ENCODE data around the gene CCDC192. TPM values are rescaled to one million over a fixed set of nuclear protein-coding genes. Genes with fewer than 3 reads are reported as not detected.

CCDC192 gene, protein sequence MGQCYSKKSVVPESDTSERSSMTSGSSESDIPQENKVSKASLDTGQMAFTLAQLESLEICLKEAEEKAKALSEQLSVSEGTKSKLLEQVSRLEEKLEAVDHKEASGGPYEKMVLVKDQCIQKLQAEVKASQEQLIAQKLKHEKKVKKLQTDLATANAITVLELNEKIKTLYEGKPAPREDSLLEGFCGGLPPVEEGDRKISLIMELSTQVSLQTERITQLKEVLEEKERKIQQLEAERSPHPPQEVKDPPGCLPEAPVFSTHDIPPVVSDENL
- total RNA-seq (2021) (0.52 to 0.69 TPM (median 0.53 TPM) in 3 replicates), Bru-seq, nascent RNA (percentile 29 among the genes with signal in this experiment)
- long read RNA-seq, experiment 1, partial matches to known transcripts: 0 of 2 reads
- long read RNA-seq, experiment 1, other reads (novel, unspliced or antisense): 2 of 2 reads
- long read RNA-seq, experiment 2, partial matches to known transcripts: 0 of 2 reads
- long read RNA-seq, experiment 2, other reads (novel, unspliced or antisense): 2 of 2 reads
- long read RNA-seq, experiment 3, partial matches to known transcripts: 0 of 1 reads
- long read RNA-seq, experiment 3, other reads (novel, unspliced or antisense): 1 of 1 reads

DNA sequence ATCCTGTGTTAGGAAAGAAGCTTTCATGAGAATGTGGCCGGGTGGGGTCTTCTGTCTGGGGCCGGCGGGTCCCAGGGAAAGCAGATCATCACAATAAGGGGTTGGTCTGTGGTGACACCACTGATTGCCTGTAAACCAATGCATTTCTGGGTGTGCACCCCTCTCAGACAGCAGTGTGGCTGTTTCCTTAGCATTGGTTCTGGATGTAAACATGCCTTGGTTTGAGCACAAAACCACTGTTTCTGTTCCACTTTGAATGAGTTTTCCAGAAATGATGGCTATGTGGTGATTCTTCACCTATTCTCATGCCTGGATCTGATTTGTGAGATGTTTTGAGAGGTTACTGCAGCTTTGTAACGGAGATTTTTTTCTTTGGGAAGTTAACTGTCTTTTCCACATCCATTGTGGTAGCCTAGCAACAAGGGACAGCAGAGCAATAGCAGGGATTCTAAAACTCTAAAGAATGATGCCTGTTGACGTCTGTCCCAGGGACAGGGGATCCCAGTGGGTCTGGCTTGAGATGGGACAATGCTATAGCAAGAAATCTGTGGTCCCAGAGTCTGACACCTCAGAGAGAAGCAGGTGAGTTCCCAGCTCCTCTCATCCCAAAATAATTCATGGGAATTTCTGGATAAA lies at the start of gene CCDC192:
CCDC192 (plus strand) TSS at position 466 of the 636 bp plus-strand sequence; CDS start at position 521, 55 bp downstream.
- no peaks in the 10 kb centered on the region for H3K27me3 Mint-ChIP-seq (ENCODE audit: low read depth)
- H3K9me3 Mint-ChIP-seq: no peaks in the 10 kb centered on the region

More for the DNA sequence above, at the start of gene CCDC192:
- Mint-ChIP-seq H3K4me3 (no peak within 1 kb of the TSS), H3K36me3 (no peaks in the 10 kb centered on the region), H3K4me1 (peaks cover 9% of the 10 kb centered on the region), H3K27ac (no peak within 1 kb of the TSS; the same call in 1 of the 2 replicates)
- DNase-seq (ENCODE audit: low spot score): no peak
- TF ChIP-seq ZNF317 (CRISPR knock-in tag; IDR thresholded peaks at IDR 0.05; ENCODE audit: borderline replicate concordance, low read depth) (no peak), KAT7 (CRISPR knock-in tag; IDR thresholded peaks at IDR 0.05; ENCODE audit: borderline replicate concordance) (no peak), OVOL2 (CRISPR knock-in tag; IDR thresholded peaks at IDR 0.05; ENCODE audit: borderline replicate concordance) (no peak), ZNF138 (CRISPR knock-in tag; conservative IDR thresholded peaks at IDR 0.05) (no peak), ZNF263 (CRISPR knock-in tag; IDR thresholded peaks at IDR 0.05; ENCODE audit: low read depth) (no peak), FOXK1 (CRISPR knock-in tag; IDR thresholded peaks at IDR 0.05) (no peak), SMAD3 (CRISPR knock-in tag; IDR thresholded peaks at IDR 0.05; ENCODE audit: borderline replicate concordance) (no peak), EMX1 (CRISPR knock-in tag; IDR thresholded peaks at IDR 0.05) (no peak), RORB (CRISPR knock-in tag; IDR thresholded peaks at IDR 0.05) (no peak), ZBTB43 (CRISPR knock-in tag; IDR thresholded peaks at IDR 0.05) (no peak), ZNF423 (CRISPR knock-in tag; IDR thresholded peaks at IDR 0.05) (no peak), ZNF219 (CRISPR knock-in tag; IDR thresholded peaks at IDR 0.05; ENCODE audit: borderline replicate concordance) (no peak), TEAD1 (CRISPR knock-in tag; IDR thresholded peaks at IDR 0.05) (no peak), ATF1 (CRISPR knock-in tag; IDR thresholded peaks at IDR 0.05) (no peak), SP1 (CRISPR knock-in tag; conservative IDR thresholded peaks at IDR 0.05) (no peak)
- TF ChIP-seq, protein P1, sequence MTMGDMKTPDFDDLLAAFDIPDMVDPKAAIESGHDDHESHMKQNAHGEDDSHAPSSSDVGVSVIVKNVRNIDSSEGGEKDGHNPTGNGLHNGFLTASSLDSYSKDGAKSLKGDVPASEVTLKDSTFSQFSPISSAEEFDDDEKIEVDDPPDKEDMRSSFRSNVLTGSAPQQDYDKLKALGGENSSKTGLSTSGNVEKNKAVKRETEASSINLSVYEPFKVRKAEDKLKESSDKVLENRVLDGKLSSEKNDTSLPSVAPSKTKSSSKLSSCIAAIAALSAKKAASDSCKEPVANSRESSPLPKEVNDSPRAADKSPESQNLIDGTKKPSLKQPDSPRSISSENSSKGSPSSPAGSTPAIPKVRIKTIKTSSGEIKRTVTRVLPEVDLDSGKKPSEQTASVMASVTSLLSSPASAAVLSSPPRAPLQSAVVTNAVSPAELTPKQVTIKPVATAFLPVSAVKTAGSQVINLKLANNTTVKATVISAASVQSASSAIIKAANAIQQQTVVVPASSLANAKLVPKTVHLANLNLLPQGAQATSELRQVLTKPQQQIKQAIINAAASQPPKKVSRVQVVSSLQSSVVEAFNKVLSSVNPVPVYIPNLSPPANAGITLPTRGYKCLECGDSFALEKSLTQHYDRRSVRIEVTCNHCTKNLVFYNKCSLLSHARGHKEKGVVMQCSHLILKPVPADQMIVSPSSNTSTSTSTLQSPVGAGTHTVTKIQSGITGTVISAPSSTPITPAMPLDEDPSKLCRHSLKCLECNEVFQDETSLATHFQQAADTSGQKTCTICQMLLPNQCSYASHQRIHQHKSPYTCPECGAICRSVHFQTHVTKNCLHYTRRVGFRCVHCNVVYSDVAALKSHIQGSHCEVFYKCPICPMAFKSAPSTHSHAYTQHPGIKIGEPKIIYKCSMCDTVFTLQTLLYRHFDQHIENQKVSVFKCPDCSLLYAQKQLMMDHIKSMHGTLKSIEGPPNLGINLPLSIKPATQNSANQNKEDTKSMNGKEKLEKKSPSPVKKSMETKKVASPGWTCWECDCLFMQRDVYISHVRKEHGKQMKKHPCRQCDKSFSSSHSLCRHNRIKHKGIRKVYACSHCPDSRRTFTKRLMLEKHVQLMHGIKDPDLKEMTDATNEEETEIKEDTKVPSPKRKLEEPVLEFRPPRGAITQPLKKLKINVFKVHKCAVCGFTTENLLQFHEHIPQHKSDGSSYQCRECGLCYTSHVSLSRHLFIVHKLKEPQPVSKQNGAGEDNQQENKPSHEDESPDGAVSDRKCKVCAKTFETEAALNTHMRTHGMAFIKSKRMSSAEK (CRISPR knock-in tag; IDR thresholded peaks at IDR 0.05; ENCODE audit: borderline replicate concordance): no peak
- TF ChIP-seq, protein P2, sequence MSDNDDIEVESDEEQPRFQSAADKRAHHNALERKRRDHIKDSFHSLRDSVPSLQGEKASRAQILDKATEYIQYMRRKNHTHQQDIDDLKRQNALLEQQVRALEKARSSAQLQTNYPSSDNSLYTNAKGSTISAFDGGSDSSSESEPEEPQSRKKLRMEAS (CRISPR knock-in tag; IDR thresholded peaks at IDR 0.05): no peak
- TF ChIP-seq, protein P3, sequence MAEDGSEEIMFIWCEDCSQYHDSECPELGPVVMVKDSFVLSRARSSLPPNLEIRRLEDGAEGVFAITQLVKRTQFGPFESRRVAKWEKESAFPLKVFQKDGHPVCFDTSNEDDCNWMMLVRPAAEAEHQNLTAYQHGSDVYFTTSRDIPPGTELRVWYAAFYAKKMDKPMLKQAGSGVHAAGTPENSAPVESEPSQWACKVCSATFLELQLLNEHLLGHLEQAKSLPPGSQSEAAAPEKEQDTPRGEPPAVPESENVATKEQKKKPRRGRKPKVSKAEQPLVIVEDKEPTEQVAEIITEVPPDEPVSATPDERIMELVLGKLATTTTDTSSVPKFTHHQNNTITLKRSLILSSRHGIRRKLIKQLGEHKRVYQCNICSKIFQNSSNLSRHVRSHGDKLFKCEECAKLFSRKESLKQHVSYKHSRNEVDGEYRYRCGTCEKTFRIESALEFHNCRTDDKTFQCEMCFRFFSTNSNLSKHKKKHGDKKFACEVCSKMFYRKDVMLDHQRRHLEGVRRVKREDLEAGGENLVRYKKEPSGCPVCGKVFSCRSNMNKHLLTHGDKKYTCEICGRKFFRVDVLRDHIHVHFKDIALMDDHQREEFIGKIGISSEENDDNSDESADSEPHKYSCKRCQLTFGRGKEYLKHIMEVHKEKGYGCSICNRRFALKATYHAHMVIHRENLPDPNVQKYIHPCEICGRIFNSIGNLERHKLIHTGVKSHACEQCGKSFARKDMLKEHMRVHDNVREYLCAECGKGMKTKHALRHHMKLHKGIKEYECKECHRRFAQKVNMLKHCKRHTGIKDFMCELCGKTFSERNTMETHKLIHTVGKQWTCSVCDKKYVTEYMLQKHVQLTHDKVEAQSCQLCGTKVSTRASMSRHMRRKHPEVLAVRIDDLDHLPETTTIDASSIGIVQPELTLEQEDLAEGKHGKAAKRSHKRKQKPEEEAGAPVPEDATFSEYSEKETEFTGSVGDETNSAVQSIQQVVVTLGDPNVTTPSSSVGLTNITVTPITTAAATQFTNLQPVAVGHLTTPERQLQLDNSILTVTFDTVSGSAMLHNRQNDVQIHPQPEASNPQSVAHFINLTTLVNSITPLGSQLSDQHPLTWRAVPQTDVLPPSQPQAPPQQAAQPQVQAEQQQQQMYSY (CRISPR knock-in tag; IDR thresholded peaks at IDR 0.05): no peak
- TF ChIP-seq, protein P4, sequence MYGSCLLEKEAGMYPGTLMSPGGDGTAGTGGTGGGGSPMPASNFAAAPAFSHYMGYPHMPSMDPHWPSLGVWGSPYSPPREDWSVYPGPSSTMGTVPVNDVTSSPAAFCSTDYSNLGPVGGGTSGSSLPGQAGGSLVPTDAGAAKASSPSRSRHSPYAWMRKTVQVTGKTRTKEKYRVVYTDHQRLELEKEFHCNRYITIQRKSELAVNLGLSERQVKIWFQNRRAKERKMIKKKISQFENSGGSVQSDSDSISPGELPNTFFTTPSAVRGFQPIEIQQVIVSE (CRISPR knock-in tag; IDR thresholded peaks at IDR 0.05; ENCODE audit: borderline replicate concordance): no peak
- TF ChIP-seq, protein P5, sequence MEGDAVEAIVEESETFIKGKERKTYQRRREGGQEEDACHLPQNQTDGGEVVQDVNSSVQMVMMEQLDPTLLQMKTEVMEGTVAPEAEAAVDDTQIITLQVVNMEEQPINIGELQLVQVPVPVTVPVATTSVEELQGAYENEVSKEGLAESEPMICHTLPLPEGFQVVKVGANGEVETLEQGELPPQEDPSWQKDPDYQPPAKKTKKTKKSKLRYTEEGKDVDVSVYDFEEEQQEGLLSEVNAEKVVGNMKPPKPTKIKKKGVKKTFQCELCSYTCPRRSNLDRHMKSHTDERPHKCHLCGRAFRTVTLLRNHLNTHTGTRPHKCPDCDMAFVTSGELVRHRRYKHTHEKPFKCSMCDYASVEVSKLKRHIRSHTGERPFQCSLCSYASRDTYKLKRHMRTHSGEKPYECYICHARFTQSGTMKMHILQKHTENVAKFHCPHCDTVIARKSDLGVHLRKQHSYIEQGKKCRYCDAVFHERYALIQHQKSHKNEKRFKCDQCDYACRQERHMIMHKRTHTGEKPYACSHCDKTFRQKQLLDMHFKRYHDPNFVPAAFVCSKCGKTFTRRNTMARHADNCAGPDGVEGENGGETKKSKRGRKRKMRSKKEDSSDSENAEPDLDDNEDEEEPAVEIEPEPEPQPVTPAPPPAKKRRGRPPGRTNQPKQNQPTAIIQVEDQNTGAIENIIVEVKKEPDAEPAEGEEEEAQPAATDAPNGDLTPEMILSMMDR (IDR thresholded peaks at IDR 0.05): no peak
- ChIA-PET CTCF (no interaction called here), POLR2A (interaction anchor here (0.8 kb wide), 1 partner anchor 91 kb away, joined by 3 read pairs; no protein-coding TSS in a partner anchor)
- ATAC-seq: peak; percentile 60

Data from WTC11 (cell line).